ENCODE measurements around the gene GNAI2. TPM values are rescaled to one million over a fixed set of nuclear protein-coding genes. Genes with fewer than 3 reads are reported as not detected.
"Not testable (repeated sequence)": the region's sequence is repeated elsewhere in the genome, so short reads cannot be mapped to it uniquely, and the experiment has no call there.

The GNAI2 gene
- total RNA-seq, 1 donor from 2014 or later, result 225 TPM

GRCh38 chr3:50271314-50271936 is 35.4 kb downstream of the GNAI2 start:
- Mint-ChIP-seq H3K27ac (no peak overlapping the region), H3K9me3 (no peaks in the 10 kb centered on the region), H3K27me3 (peaks cover 46% of the 10 kb centered on the region), H3K36me3 (ENCODE audit: low read depth) (no peaks in the 10 kb centered on the region), H3K4me3 (no peak overlapping the region), H3K4me1 (peaks cover 28% of the 10 kb centered on the region)
- intact Hi-C loops (cut with micrococcal nuclease), result loop anchor here (1.0 kb wide), 1 partner anchor 29 kb away; no protein-coding TSS in a partner anchor
- no peak for DNase-seq

DNA sequence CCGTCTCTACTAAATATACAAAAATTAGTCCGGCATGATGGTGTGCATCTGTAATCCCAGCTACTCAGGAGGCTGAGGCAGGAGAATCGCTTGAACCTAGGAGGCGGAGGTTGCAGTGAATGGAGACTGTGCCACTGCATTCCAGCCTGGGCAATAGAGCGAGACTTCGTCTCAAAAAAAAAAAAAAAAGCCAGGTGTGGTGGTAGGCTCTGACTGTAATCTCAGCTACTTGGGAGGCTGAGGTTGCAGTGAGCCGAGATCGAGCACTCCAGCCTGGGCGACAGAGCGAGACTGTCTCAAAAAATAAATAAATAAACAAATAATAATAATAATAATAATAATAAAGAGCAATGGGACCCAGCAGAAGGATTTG is 36.5 kb downstream of the GNAI2 start:
- not testable (repeated sequence) for H3K27ac Mint-ChIP-seq; H3K4me3 Mint-ChIP-seq; H3K9me3 Mint-ChIP-seq; DNase-seq; H3K36me3 Mint-ChIP-seq (ENCODE audit: low read depth)
- Mint-ChIP-seq H3K4me1 (peaks cover 28% of the 10 kb centered on the region), H3K27me3 (peaks cover 39% of the 10 kb centered on the region)
- intact Hi-C loops (cut with micrococcal nuclease), result loop anchor here (1.0 kb wide), 1 partner anchor 12 kb away; no protein-coding TSS in a partner anchor

GRCh38 chr3:50272911-50273688 is 37.1 kb downstream of the GNAI2 start:
- Mint-ChIP-seq H3K4me1 (peaks cover 28% of the 10 kb centered on the region), H3K9me3 (no peaks in the 10 kb centered on the region), H3K4me3 (peak overlapping the region; percentile 86), H3K36me3 (ENCODE audit: low read depth) (no peaks in the 10 kb centered on the region), H3K27me3 (peaks cover 39% of the 10 kb centered on the region), H3K27ac (no peak overlapping the region)
- peak; percentile 97 for DNase-seq
- intact Hi-C loops (cut with micrococcal nuclease), result loop anchor here (1.0 kb wide), 5 partner anchors 13 to 153 kb away; no protein-coding TSS in a partner anchor

- no peak overlapping the region for H3K27ac Mint-ChIP-seq
Measured at GRCh38 chr3:50273689-50274065, 37.7 kb downstream of the GNAI2 start.

DNA sequence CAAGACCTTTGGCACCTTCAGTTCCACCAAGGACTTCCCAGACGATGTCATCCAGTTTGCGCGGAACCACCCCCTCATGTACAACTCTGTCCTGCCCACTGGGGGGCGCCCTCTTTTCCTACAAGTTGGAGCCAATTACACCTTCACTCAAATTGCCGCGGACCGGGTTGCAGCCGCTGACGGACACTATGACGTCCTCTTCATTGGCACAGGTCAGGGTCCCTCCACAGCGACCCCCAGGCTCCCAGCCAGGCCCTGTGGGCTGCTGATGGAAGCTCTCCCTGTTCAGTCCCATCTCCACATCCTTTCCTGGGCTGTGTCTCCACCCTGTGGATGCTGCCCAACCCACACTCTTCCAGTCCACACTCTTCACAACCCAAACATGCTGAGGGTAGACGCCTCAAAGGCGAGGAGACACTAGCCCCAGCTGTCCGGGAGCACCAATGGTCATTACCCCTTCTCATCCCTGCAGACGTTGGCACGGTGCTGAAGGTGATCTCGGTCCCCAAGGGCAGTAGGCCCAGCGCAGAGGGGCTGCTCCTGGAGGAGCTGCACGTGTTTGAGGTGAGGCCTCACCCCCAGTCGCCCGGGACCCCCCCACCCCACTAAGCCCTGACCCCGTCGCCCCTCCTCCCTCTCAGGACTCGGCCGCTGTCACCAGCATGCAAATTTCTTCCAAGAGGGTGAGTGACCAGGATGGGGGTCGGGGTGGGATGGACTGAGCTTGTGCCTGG is 38.5 kb downstream of the GNAI2 start:
- Mint-ChIP-seq H3K4me3 (peak overlapping the region; percentile 57), H3K9me3 (no peaks in the 10 kb centered on the region), H3K27me3 (peaks cover 39% of the 10 kb centered on the region), H3K27ac (peak overlapping the region; percentile 62), H3K4me1 (peaks cover 28% of the 10 kb centered on the region), H3K36me3 (ENCODE audit: low read depth) (no peaks in the 10 kb centered on the region)
- intact Hi-C loops (cut with micrococcal nuclease), result no loop called here
- DNase-seq, result peak; percentile 93

More at GRCh38 chr3:50273689-50274065, 37.7 kb downstream of the GNAI2 start:
- Mint-ChIP-seq H3K4me3 (no peak overlapping the region), H3K9me3 (no peaks in the 10 kb centered on the region), H3K27me3 (peaks cover 40% of the 10 kb centered on the region), H3K4me1 (peaks cover 28% of the 10 kb centered on the region), H3K36me3 (ENCODE audit: low read depth) (no peaks in the 10 kb centered on the region)
- intact Hi-C loops (cut with micrococcal nuclease), result loop anchor here (1.0 kb wide), 4 partner anchors 27 to 153 kb away; no protein-coding TSS in a partner anchor
- DNase-seq, result no peak

DNA sequence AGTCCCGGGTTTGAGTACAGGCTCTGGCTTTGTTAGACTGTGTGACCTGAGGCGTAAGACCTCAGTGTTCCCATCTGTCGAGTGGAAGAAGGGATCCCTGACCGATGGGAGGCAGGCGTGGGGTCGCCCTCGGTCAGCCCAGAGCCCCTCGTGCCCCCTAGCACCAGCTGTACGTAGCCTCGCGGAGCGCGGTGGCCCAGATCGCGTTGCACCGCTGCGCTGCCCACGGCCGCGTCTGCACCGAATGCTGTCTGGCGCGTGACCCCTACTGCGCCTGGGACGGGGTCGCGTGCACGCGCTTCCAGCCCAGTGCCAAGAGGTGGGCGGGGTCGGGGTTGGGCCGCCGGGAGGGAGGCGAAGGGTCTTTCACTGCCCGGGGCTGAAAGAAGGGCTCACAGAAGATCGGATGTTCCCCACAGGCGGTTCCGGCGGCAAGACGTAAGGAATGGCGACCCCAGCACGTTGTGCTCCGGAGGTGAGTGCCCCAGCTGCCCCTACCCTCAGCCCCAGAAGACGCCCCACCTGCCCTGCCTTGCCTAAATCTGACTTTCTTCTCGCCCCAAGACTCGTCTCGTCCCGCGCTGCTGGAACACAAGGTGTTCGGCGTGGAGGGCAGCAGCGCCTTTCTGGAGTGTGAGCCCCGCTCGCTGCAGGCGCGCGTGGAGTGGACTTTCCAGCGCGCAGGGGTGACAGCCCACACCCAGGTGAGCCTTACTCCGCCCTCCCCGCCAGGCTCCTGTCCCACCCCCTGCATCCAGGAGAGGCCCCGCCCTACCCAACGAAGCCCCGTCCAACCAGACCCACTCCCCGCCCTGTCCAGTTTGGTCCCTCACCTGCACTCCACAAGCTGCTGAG is 39.4 kb downstream of the GNAI2 start:
- H3K36me3 Mint-ChIP-seq (ENCODE audit: low read depth), result no peaks in the 10 kb centered on the region
- no peak overlapping the region for H3K27ac Mint-ChIP-seq
- intact Hi-C loops (cut with micrococcal nuclease), result no loop called here

DNA sequence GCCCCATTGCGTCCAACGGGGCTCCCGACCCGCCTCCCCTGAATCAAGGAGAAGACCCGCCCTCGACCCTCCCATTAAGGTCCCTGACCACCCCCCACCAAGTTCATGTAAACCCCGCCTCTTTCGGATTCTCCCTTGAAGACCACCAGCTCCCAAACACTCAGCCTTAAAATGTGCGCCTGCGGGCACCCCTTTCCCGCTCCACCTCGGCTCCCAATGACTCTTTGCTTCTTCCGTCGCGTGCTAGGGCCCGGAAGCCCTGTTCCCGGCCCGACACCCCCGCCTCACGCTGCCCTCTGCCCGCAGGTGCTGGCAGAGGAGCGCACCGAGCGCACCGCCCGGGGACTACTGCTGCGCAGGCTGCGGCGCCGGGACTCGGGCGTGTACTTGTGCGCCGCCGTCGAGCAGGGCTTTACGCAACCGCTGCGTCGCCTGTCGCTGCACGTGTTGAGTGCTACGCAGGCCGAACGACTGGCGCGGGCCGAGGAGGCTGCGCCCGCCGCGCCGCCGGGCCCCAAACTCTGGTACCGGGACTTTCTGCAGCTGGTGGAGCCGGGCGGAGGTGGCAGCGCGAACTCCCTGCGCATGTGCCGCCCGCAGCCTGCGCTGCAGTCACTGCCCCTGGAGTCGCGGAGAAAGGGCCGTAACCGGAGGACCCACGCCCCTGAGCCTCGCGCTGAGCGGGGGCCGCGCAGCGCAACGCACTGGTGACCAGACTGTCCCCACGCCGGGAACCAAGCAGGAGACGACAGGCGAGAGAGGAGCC is 40.2 kb downstream of the GNAI2 start:
- H3K4me1 Mint-ChIP-seq, result peaks cover 28% of the 10 kb centered on the region
- no peaks in the 10 kb centered on the region for H3K36me3 Mint-ChIP-seq (ENCODE audit: low read depth)
- intact Hi-C loops (cut with micrococcal nuclease), result no loop called here
- H3K27ac Mint-ChIP-seq, result no peak overlapping the region
- peak overlapping the region; percentile 64 for H3K4me3 Mint-ChIP-seq
- no peaks in the 10 kb centered on the region for H3K9me3 Mint-ChIP-seq
- peaks cover 39% of the 10 kb centered on the region for H3K27me3 Mint-ChIP-seq
- DNase-seq, result peak; percentile 79

More for the DNA sequence above, 39.4 kb downstream of the GNAI2 start:
- Mint-ChIP-seq H3K4me3 (peak overlapping the region; percentile 64), H3K4me1 (peaks cover 28% of the 10 kb centered on the region), H3K9me3 (no peaks in the 10 kb centered on the region), H3K27me3 (peaks cover 39% of the 10 kb centered on the region)
- no peak for DNase-seq

- no peaks in the 10 kb centered on the region for H3K9me3 Mint-ChIP-seq
- peaks cover 24% of the 10 kb centered on the region for H3K4me1 Mint-ChIP-seq
- H3K4me3 Mint-ChIP-seq, result no peak overlapping the region
- intact Hi-C loops (cut with micrococcal nuclease), result no loop called here
- peaks cover 39% of the 10 kb centered on the region for H3K27me3 Mint-ChIP-seq
- no peak for DNase-seq
- H3K36me3 Mint-ChIP-seq (ENCODE audit: low read depth), result no peaks in the 10 kb centered on the region
- no peak overlapping the region for H3K27ac Mint-ChIP-seq
Measured at GRCh38 chr3:50276762-50277101, 40.7 kb downstream of the GNAI2 start.

DNA sequence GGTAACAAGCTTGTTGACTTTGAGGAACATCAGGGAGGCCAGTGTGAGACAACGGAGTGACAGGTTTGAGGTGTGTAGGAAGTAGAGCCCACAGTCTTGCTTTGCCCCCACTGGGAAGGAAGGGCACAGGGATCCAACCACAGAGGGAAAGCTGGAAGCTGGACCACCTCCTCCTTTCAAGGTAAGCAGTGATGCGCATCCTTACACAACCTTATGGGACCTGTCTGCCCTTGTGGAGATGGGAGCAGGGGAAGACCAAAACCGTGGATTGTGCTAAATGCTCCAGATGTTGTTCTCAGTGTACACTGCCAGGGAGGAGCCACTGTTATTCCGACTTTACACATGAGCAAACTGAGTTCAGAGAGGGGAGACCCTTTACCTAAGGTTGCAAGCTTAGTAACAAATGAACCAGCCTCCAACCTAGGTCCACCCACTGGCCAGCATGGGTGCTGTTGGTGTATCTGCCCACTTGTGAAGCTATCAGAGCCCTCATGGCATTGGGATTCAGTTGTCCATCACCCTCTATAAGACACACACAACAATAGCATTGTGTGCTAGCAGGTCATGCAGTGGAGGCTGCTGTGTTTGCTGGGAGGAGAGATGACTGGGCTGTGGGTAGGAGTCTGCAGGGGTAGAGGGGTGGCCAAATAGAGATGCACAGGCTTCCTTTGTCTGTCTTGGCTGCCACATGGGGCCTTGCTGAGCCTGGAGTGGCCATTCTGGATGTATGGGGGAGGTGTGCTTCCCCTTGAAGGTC is 42.3 kb downstream of the GNAI2 start:
- intact Hi-C loops (cut with micrococcal nuclease), result no loop called here
- Mint-ChIP-seq H3K36me3 (ENCODE audit: low read depth) (no peaks in the 10 kb centered on the region), H3K9me3 (no peaks in the 10 kb centered on the region), H3K27me3 (peaks cover 34% of the 10 kb centered on the region), H3K27ac (no peak overlapping the region), H3K4me3 (no peak overlapping the region), H3K4me1 (peaks cover 16% of the 10 kb centered on the region)
- no peak for DNase-seq

GRCh38 chr3:50278880-50279224 is 42.8 kb downstream of the GNAI2 start, which contains the start of gene LSMEM2:
LSMEM2 (plus strand) TSS chr3:50279087; CDS start chr3:50279114, 27 bp downstream.
- no peaks in the 10 kb centered on the region for H3K9me3 Mint-ChIP-seq
- DNase-seq, result no peak
- H3K4me3 Mint-ChIP-seq, result no peak within 1 kb of the TSS
- peaks cover 15% of the 10 kb centered on the region for H3K4me1 Mint-ChIP-seq
- H3K27me3 Mint-ChIP-seq, result peaks cover 34% of the 10 kb centered on the region
- intact Hi-C loops (cut with micrococcal nuclease), result no loop called here
- no peak within 1 kb of the TSS for H3K27ac Mint-ChIP-seq
- H3K36me3 Mint-ChIP-seq (ENCODE audit: low read depth), result no peaks in the 10 kb centered on the region

DNA sequence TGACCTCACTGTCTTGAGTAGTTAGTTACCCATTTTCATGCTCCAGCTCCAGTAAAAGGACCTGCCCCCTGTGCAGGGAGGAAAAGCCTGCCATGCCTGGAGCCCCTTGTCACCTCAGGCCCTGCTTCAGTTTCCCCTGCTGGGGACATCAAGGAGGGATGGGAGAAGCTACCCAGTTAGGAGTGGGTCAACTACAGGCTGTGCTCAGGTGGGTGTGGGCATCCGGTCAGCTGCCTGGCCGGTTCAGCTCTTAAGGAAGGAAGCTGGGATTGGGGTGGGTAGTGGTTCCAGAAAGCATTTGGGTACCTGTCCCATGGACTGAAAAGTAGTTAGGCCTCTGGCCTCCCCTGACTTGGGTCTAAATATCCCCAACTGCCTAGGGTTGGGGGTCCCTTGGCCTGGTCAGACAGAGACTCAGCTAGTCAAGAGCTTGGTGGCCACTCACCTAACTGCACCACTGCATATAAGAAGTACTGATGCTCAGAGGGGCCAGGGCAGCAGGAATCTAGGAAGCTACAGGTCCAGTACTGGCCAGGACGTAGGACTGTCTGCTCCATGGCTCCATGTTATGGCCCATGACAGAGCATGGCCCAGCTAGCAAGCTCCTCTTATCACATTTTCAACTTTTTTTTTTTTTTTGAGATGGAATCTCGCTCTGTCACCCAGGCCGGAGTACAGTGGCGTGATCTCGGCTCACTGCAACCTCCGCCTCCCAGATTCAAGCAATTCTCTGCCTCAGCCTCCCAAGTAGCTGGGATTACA is 43.4 kb downstream of the GNAI2 start:
- H3K4me3 Mint-ChIP-seq, result no peak overlapping the region
- no peaks in the 10 kb centered on the region for H3K9me3 Mint-ChIP-seq
- intact Hi-C loops (cut with micrococcal nuclease), result no loop called here
- H3K4me1 Mint-ChIP-seq, result peaks cover 11% of the 10 kb centered on the region
- no peak overlapping the region for H3K27ac Mint-ChIP-seq
- H3K27me3 Mint-ChIP-seq, result peaks cover 28% of the 10 kb centered on the region
- no peak for DNase-seq
- peaks cover under 1% of the 10 kb centered on the region for H3K36me3 Mint-ChIP-seq (ENCODE audit: low read depth)

GRCh38 chr3:50284121-50284520 is 48.1 kb downstream of the GNAI2 start:
- DNase-seq; H3K4me1 Mint-ChIP-seq; H3K9me3 Mint-ChIP-seq; H3K27me3 Mint-ChIP-seq; intact Hi-C loops (cut with micrococcal nuclease); H3K27ac Mint-ChIP-seq; H3K4me3 Mint-ChIP-seq: not testable (repeated sequence)
- peaks cover 23% of the 10 kb centered on the region for H3K36me3 Mint-ChIP-seq (ENCODE audit: low read depth)
